Measurements from ENCODE around the gene MME.

DNA sequence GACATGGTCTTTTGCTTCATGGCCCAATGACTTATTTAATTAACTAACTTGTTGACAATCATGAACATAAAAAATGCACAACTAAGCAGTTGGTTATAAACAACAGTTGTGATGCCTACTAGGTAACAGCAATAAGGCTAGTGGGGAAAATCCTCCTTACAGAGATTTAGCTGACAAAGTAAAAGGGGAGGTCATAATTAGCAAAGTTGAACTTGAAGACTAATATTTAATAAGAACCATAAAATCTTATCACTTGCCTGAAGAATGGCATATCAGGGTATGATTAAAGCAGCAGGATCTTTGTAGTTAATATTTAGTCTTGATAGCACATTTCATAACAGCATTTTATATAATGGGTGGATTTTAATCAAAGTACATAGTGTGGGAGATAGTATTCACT, 84.2 kb downstream of the MME start:
- TF ChIP-seq EP300 (IDR thresholded peaks at IDR 0.05; ENCODE audit: borderline replicate concordance) (no peak), EGR1 (IDR thresholded peaks at IDR 0.05) (no peak), TCF12 (IDR thresholded peaks at IDR 0.05; ENCODE audit: low read depth) (no peak), CREB1 (IDR thresholded peaks at IDR 0.05; ENCODE audit: low read depth) (no peak)

Measured in Ishikawa (cell line).